Lower leg skin (tissue), 3 donors: ENCODE data around the gene ADGRA1.

ENCODE experiments used
- POLR2A ChIP-seq, 2 donors: fragments of 450-650 bp; IDR thresholded peaks; one replicate each; pipeline ENCODE4 v1.6.1; 2016 to 2017; ENCODE audit warnings: antibody characterized with exemption in 2 of 2, mild to moderate bottlenecking in 1 of 2, moderate library complexity in 1 of 2
- TF ChIP-seq, protein P1 (sequence below), 3 donors: fragments of 450-650 bp; IDR thresholded peaks; one replicate each; pipeline ENCODE4 v1.5.1; 2016; ENCODE audit warnings: antibody characterized with exemption in 3 of 3, mild to moderate bottlenecking in 3 of 3, moderate library complexity in 2 of 3

GRCh38 chr10:133091316-133091715, 3.6 kb downstream of the ADGRA1 start:
- TF ChIP-seq, protein P1, sequence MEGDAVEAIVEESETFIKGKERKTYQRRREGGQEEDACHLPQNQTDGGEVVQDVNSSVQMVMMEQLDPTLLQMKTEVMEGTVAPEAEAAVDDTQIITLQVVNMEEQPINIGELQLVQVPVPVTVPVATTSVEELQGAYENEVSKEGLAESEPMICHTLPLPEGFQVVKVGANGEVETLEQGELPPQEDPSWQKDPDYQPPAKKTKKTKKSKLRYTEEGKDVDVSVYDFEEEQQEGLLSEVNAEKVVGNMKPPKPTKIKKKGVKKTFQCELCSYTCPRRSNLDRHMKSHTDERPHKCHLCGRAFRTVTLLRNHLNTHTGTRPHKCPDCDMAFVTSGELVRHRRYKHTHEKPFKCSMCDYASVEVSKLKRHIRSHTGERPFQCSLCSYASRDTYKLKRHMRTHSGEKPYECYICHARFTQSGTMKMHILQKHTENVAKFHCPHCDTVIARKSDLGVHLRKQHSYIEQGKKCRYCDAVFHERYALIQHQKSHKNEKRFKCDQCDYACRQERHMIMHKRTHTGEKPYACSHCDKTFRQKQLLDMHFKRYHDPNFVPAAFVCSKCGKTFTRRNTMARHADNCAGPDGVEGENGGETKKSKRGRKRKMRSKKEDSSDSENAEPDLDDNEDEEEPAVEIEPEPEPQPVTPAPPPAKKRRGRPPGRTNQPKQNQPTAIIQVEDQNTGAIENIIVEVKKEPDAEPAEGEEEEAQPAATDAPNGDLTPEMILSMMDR (IDR thresholded peaks at IDR 0.05), result no peak
- no peak for TF ChIP-seq POLR2A (IDR thresholded peaks at IDR 0.05)
